HepG2 (cell line): Measurements from ENCODE around the gene ANAPC16. TPM values are rescaled to one million over a fixed set of nuclear protein-coding genes. Genes with fewer than 3 reads are reported as not detected.

Source experiments
- ATAC-seq: fragments of 200-7000 bp; cut with Tn5 transposase; 3 replicates; pipeline ENCODE4 v1.9.1; 2020; ENCODE audit warnings: mild to moderate bottlenecking, moderate library complexity
- BruUV-seq: library from RNA; stranded (reverse); fragments of 400-500 nt; replicated peaks from 2 replicates; lab custom pipeline; 2021; lab: Mats Ljungman, UMichigan
- CTCF ChIA-PET: fragments of 300-600 bp; formaldehyde crosslinking; extraction: SDS; loops from one replicate; lab custom pipeline; 2021; ENCODE audit warnings: low total read pairs, inconsistent platforms, low intra/inter-chr PET ratio; lab: Yijun Ruan, JAX
- POLR2A ChIA-PET: fragments of 350-600 bp; sonication (Branson Sonifier 250); formaldehyde crosslinking; loops from one replicate; lab custom pipeline; 2020; ENCODE audit warnings: antibody characterized with exemption, inconsistent platforms; lab: Yijun Ruan, JAX
- DNase-seq: peaks from one replicate; pipeline ENCODE4 v3.0.0-alpha.2; 2015; ENCODE audit warnings: low spot score
- FAIRE-seq: peaks from 3 replicates; lab custom pipeline; 2011; peaks lifted over from hg19 to GRCh38; lab: Jason Lieb, UNC
- H2AFZ ChIP-seq: one replicate; pipeline ENCODE4 v1.6.1; 2011; ENCODE audit warnings: low read length, inconsistent platforms
- H3K27ac ChIP-seq: fragments of 300-600 bp; 3 replicates; pipeline ENCODE4 v1.8.0; 2011; ENCODE audit warnings: mixed run types, mild to moderate bottlenecking, mixed read lengths, low read length, inconsistent platforms; ENCODE audit not compliant: insufficient read depth; ENCODE audit errors: extremely low read length
- H3K27me3 ChIP-seq, 2 experiments: fragments of 200-600 bp in 1 of 2; 2 replicates in 1 of 2; 3 replicates in 1 of 2; pipeline versions ENCODE4 v1.6.0 to v1.8.0; 2011; ENCODE audit warnings: low read length in 2 of 2, mild to moderate bottlenecking in 2 of 2, moderate library complexity in 2 of 2, inconsistent platforms in 1 of 2; ENCODE audit not compliant: insufficient read depth in 2 of 2, control insufficient read depth in 1 of 2
- H3K36me3 ChIP-seq, 2 experiments: fragments of 200-600 bp in 1 of 2; replicated peaks in 1 of 2; 2 replicates in 1 of 2; 3 replicates in 1 of 2; pipeline versions ENCODE4 v1.5.1 to v1.8.0; 2011; ENCODE audit warnings: low read length in 2 of 2, inconsistent platforms in 1 of 2; ENCODE audit not compliant: insufficient read depth in 2 of 2, control insufficient read depth in 1 of 2
- H3K4me1 ChIP-seq: 2 replicates; pipeline ENCODE4 v1.5.1; 2012; ENCODE audit warnings: low read length, inconsistent platforms; ENCODE audit not compliant: insufficient read depth
- H3K4me2 ChIP-seq: 2 replicates; pipeline ENCODE4 v1.6.0; 2011; ENCODE audit warnings: low read depth, low read length, inconsistent platforms
- H3K4me3 ChIP-seq, 3 experiments: fragments of 200-600 bp in 1 of 3; sonication (generic), shearing (Covaris generic) in 1 of 3; replicated peaks in 1 of 3; 2 replicates each; pipeline ENCODE4 v1.5.1; 2011 to 2016; ENCODE audit warnings: low read length in 3 of 3, inconsistent platforms in 2 of 3, low read depth in 2 of 3, mild to moderate bottlenecking in 2 of 3, control low read depth in 1 of 3, mixed read lengths in 1 of 3; ENCODE audit not compliant: insufficient read depth in 1 of 3
- H3K79me2 ChIP-seq: one replicate; pipeline ENCODE4 v1.6.1; 2011; ENCODE audit warnings: low read length, inconsistent platforms; ENCODE audit not compliant: insufficient read depth
- H3K9ac ChIP-seq: 2 replicates; pipeline ENCODE4 v1.6.0; 2011; ENCODE audit warnings: mild to moderate bottlenecking, low read depth, low read length, inconsistent platforms; ENCODE audit not compliant: insufficient read depth
- H3K9me3 ChIP-seq: 2 replicates; pipeline ENCODE4 v1.5.1; 2012; ENCODE audit warnings: mild to moderate bottlenecking, low read length
- H4K20me1 ChIP-seq: 2 replicates; pipeline ENCODE4 v1.6.0; 2011; ENCODE audit warnings: inconsistent platforms, mild to moderate bottlenecking, low read length, moderate library complexity; ENCODE audit not compliant: insufficient read depth
- CREB3 ChIP-seq: sonication (generic); formaldehyde crosslinking; IDR thresholded peaks from 2 replicates; pipeline ENCODE4 v1.5.0; 2020; ENCODE audit warnings: missing genetic modification reagents
- HNF4A ChIP-seq: sonication (generic); formaldehyde crosslinking; IDR thresholded peaks from 2 replicates; pipeline ENCODE4 v1.4.0; 2020; ENCODE audit warnings: missing genetic modification reagents
- HOXA9 ChIP-seq: sonication (generic); formaldehyde crosslinking; IDR thresholded peaks from 2 replicates; pipeline ENCODE4 v1.8.1; 2022; ENCODE audit warnings: missing genetic modification reagents, mild to moderate bottlenecking, moderate library complexity, borderline replicate concordance
- POGZ ChIP-seq: sonication (generic); formaldehyde crosslinking; IDR thresholded peaks from 2 replicates; pipeline ENCODE4 v1.4.0; 2020; ENCODE audit warnings: mild to moderate bottlenecking, missing genetic modification reagents
- THAP9 ChIP-seq: sonication (generic); formaldehyde crosslinking; IDR thresholded peaks from 2 replicates; pipeline ENCODE4; 2020; ENCODE audit warnings: missing genetic modification reagents, mild to moderate bottlenecking, borderline replicate concordance
- ZHX2 ChIP-seq, 2 experiments: sonication (generic) in 1 of 2; formaldehyde crosslinking in 1 of 2; IDR thresholded peaks; 2 replicates each; pipeline versions ENCODE4 v1.6.1 to v1.9.0; 2014 to 2022; ENCODE audit warnings: antibody characterized with exemption in 1 of 2, borderline replicate concordance in 1 of 2, inconsistent platforms in 1 of 2, low read depth in 1 of 2, missing genetic modification reagents in 1 of 2
- ZMAT5 ChIP-seq: sonication (generic); formaldehyde crosslinking; IDR thresholded peaks from 2 replicates; pipeline ENCODE4 v1.5.0; 2020; ENCODE audit warnings: mild to moderate bottlenecking, low read depth, missing genetic modification reagents, borderline replicate concordance
- ZNF362 ChIP-seq: sonication (generic); formaldehyde crosslinking; IDR thresholded peaks from 2 replicates; pipeline ENCODE4 v1.4.0; 2020; ENCODE audit warnings: missing genetic modification reagents, mild to moderate bottlenecking, borderline replicate concordance
- ZNF749 ChIP-seq: sonication (generic); formaldehyde crosslinking; IDR thresholded peaks from 2 replicates; pipeline ENCODE4 v1.8.0; 2022; ENCODE audit warnings: mild to moderate bottlenecking, missing genetic modification reagents, moderate library complexity, borderline replicate concordance
- ZNF766 ChIP-seq: sonication (generic); formaldehyde crosslinking; IDR thresholded peaks from 2 replicates; pipeline ENCODE4 v1.5.0; 2020; ENCODE audit warnings: missing genetic modification reagents, borderline replicate concordance
- WGBS: methylation state at CpG from one replicate; pipeline ENCODE4 v1.1.6; 2017; ENCODE audit warnings: low lambda C conversion rate; 5-methylcytosine and 5-hydroxymethylcytosine counted together
- in situ Hi-C: cut with HindIII; loops from 2 replicates; pipeline ENCODE4 v1.10.0; 2017; ENCODE audit warnings: low pct_unique_long_range_greater_than_20kb; ENCODE audit not compliant: extremely low pct_ligation_motif_present
- intact Hi-C: fragments of 100-400 bp; cut with micrococcal nuclease; formaldehyde crosslinking; loops from one replicate; pipeline ENCODE4 v1.10.0; 2022; ENCODE audit not compliant: unreplicated experiment
- polyA plus RNA-seq, 8 experiments: library from polyadenylated mRNA; depleted of rRNA in 3 of 8; stranded (reverse) in 7 of 8; unstranded in 1 of 8; fragments of >200 nt; fragmentation: Illumina TruSeq in 4 of 8; extraction: Trizol in 4 of 8; gene quantifications; 2 replicates each; pipeline versions ENCODE4 v1.2.1 to v1.2.3, GENCODE V29; 2011 to 2016; ENCODE audit warnings: low read depth in 4 of 8, missing spikeins in 1 of 8, mixed read lengths in 1 of 8; ENCODE audit not compliant: insufficient read depth in 1 of 8
- total RNA-seq, 5 experiments: library from RNA; depleted of rRNA; stranded (reverse); fragments of >200 nt; fragmentation: Illumina TruSeq; extraction: Trizol; gene quantifications; 2 replicates each; pipeline ENCODE4 v1.2.3, GENCODE V29; 2016; ENCODE audit warnings: low read depth in 1 of 5

The ANAPC16 gene
- total and polyA plus RNA-seq, 2 of the 13 experiments (the other 11 are each of a cell fraction or from before 2014, with no cell fraction given) = 74.8 to 89.4 TPM

GRCh38 chr10:72254813-72255568 is 39.2 kb downstream of the ANAPC16 start:
- no TSS peak for BruUV-seq
- peak overlapping the region; percentile 74 for H3K27ac ChIP-seq
- TF ChIP-seq POGZ (CRISPR knock-in tag) (0 out of 2 replicates have a peak, but pooled peaks have one; percentile 54), ZNF766 (CRISPR knock-in tag) (no peak), CREB3 (no peak), ZNF362 (no peak), THAP9 (CRISPR knock-in tag) (no peak), ZMAT5 (CRISPR knock-in tag) (no peak), ZNF749 (CRISPR knock-in tag) (no peak), ZHX2 (IDR thresholded peaks at IDR 0.05; ENCODE audit: low read depth) (no peak), ZHX2 (CRISPR knock-in tag; IDR thresholded peaks at IDR 0.05; ENCODE audit: borderline replicate concordance) (no peak), HOXA9 (no peak), HNF4A (CRISPR knock-in tag) (peak; percentile 26; the same call in 1 of the 2 replicates)

More at GRCh38 chr10:72254813-72255568, 39.2 kb downstream of the ANAPC16 start:
- Histone ChIP-seq H3K9ac (peak overlapping the region; percentile 73), H3K27me3 (no peaks in the 10 kb centered on the region), H3K4me3 (peak overlapping the region; percentile 54 to 72 (median 57)), H3K9me3 (no peaks in the 10 kb centered on the region), H4K20me1 (no peaks in the 10 kb centered on the region), H3K36me3 (no peaks in the 10 kb centered on the region), H3K79me2 (no peaks in the 10 kb centered on the region), H2AFZ (peak overlapping the region; percentile 1), H3K4me1 (peaks cover 93% of the 10 kb centered on the region), H3K4me2 (peak overlapping the region; percentile 92)
- ChIA-PET POLR2A (interaction anchor here (0.9 to 5.3 kb wide), 13 partner anchors 9 to 77 kb away, joined by 3 to 45 read pairs (median 5); partner anchors contain the start of genes ANAPC16, ASCC1 and DDIT4), CTCF (no interaction called here)
- no peak for DNase-seq
- peak; percentile 64 for FAIRE-seq
- peak; percentile 85 for ATAC-seq
- in situ Hi-C loops = no loop called here
- intact Hi-C loops = no loop called here
- WGBS = 1% methylated on average over 12 of the region's 15 CpGs
